ENCODE data around the gene CLDN11. TPM values are rescaled to one million over a fixed set of nuclear protein-coding genes. Genes with fewer than 3 reads are reported as not detected.

Gene CLDN11
- total RNA-seq, 1 experiment from 2014 or later = 0.22 TPM

DNA sequence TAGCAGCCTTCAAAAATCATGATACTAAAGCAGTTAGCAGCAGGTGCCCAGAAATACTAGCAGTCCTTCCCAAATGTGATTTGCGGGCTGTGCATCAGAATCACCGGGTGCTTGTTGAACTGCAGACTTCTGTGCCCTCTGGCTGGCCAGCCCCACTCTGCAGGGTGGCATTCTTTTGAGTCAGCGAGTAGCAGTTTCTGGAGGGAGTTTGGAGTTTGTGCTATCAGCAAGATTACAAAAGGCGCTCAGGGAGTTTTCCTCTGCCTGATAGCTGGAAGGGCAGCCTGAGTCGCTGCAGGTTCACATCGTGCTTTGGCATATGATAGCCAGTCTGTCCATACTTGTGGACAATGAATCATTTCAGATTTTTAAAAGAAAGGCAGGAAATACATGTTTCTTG, 57.6 kb downstream of the CLDN11 start:
- H3K4me1 ChIP-seq (ENCODE audit: control insufficient read depth in 1 of 2, insufficient read depth in 2 of 2, low read length in 2 of 2) = no peaks in the 10 kb centered on the region
- H3K9me2 ChIP-seq (ENCODE audit: insufficient read depth) = no peaks in the 10 kb centered on the region
- CTCF ChIA-PET = no interaction called here
- H3K4me3 ChIP-seq (replicated peaks in 1 of 2; ENCODE audit: low read depth in 1 of 2, low read length in 2 of 2) = no peak overlapping the region
- no peak overlapping the region for H3K9ac ChIP-seq (ENCODE audit: low read length)
- H3K9me3 ChIP-seq (ENCODE audit: control insufficient read depth in 1 of 2, insufficient read depth in 1 of 2, low read depth in 1 of 2, low read length in 2 of 2) = no peaks in the 10 kb centered on the region
- intact Hi-C loops (cut with micrococcal nuclease) = no loop called here
- BruUV-seq (replicated peaks) = no TSS peak
- POLR2A ChIA-PET = no interaction called here
- no peak overlapping the region for H3K27ac ChIP-seq (ENCODE audit: low read depth, low read length)
- H2AFZ ChIP-seq (ENCODE audit: low read depth, low read length, poor library complexity, severe bottlenecking) = no peak overlapping the region
- no peaks in the 10 kb centered on the region for H3K36me3 ChIP-seq (ENCODE audit: control insufficient read depth in 1 of 2, insufficient read depth in 2 of 2, low read length in 2 of 2)
- H4K20me1 ChIP-seq (ENCODE audit: insufficient read depth) = no peaks in the 10 kb centered on the region
- TF ChIP-seq CEBPB (IDR thresholded peaks at IDR 0.05; ENCODE audit: low read depth) = no peak
- no peak for TF ChIP-seq CBX3 (IDR thresholded peaks at IDR 0.05; ENCODE audit: low read depth)
- no peak for TF ChIP-seq ELF1 (IDR thresholded peaks at IDR 0.05; ENCODE audit: borderline replicate concordance, low read depth)
- no peak for TF ChIP-seq EZH2 (IDR thresholded peaks at IDR 0.05)
- no peak for TF ChIP-seq POLR2AphosphoS5 (IDR thresholded peaks at IDR 0.05; ENCODE audit: low read depth, low read length)
- no peak for TF ChIP-seq TCF7L2 (IDR thresholded peaks at IDR 0.05; ENCODE audit: borderline replicate concordance, extremely low read depth, insufficient read depth, insufficient read length)
- TF ChIP-seq, protein P1, sequence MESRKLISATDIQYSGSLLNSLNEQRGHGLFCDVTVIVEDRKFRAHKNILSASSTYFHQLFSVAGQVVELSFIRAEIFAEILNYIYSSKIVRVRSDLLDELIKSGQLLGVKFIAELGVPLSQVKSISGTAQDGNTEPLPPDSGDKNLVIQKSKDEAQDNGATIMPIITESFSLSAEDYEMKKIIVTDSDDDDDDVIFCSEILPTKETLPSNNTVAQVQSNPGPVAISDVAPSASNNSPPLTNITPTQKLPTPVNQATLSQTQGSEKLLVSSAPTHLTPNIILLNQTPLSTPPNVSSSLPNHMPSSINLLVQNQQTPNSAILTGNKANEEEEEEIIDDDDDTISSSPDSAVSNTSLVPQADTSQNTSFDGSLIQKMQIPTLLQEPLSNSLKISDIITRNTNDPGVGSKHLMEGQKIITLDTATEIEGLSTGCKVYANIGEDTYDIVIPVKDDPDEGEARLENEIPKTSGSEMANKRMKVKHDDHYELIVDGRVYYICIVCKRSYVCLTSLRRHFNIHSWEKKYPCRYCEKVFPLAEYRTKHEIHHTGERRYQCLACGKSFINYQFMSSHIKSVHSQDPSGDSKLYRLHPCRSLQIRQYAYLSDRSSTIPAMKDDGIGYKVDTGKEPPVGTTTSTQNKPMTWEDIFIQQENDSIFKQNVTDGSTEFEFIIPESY (IDR thresholded peaks at IDR 0.05; ENCODE audit: extremely low read depth, insufficient replicate concordance, low read length) = no peak
- TF ChIP-seq POLR2A (IDR thresholded peaks at IDR 0.05; ENCODE audit: borderline replicate concordance, extremely low read depth, insufficient read depth, insufficient read length) = no peak
- TF ChIP-seq, protein P2, sequence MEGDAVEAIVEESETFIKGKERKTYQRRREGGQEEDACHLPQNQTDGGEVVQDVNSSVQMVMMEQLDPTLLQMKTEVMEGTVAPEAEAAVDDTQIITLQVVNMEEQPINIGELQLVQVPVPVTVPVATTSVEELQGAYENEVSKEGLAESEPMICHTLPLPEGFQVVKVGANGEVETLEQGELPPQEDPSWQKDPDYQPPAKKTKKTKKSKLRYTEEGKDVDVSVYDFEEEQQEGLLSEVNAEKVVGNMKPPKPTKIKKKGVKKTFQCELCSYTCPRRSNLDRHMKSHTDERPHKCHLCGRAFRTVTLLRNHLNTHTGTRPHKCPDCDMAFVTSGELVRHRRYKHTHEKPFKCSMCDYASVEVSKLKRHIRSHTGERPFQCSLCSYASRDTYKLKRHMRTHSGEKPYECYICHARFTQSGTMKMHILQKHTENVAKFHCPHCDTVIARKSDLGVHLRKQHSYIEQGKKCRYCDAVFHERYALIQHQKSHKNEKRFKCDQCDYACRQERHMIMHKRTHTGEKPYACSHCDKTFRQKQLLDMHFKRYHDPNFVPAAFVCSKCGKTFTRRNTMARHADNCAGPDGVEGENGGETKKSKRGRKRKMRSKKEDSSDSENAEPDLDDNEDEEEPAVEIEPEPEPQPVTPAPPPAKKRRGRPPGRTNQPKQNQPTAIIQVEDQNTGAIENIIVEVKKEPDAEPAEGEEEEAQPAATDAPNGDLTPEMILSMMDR (IDR thresholded peaks at IDR 0.05 in 2 of 3, conservative IDR thresholded peaks at IDR 0.05 in 1 of 3; ENCODE audit: borderline replicate concordance in 1 of 3, insufficient read depth in 1 of 3, low read depth in 2 of 3, low read length in 2 of 3) = no peak
- TF ChIP-seq FOSL1 (IDR thresholded peaks at IDR 0.05; ENCODE audit: low read depth) = no peak
- no peak for TF ChIP-seq RAD21 (IDR thresholded peaks at IDR 0.05; ENCODE audit: low read depth)
- no peak for TF ChIP-seq EZH2phosphoT487 (IDR thresholded peaks at IDR 0.05; ENCODE audit: borderline replicate concordance)
- TF ChIP-seq ZFX (IDR thresholded peaks at IDR 0.05) = no peak
- TF ChIP-seq, protein P3, sequence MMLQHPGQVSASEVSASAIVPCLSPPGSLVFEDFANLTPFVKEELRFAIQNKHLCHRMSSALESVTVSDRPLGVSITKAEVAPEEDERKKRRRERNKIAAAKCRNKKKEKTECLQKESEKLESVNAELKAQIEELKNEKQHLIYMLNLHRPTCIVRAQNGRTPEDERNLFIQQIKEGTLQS (IDR thresholded peaks at IDR 0.05) = no peak
- no peak for TF ChIP-seq SIN3A (IDR thresholded peaks at IDR 0.05; ENCODE audit: low read depth)
- no peak for TF ChIP-seq EGR1 (IDR thresholded peaks at IDR 0.05; ENCODE audit: low read depth)
- no peak for TF ChIP-seq ZNF274 (IDR thresholded peaks at IDR 0.05; ENCODE audit: low read depth, low read length)
- no peak for TF ChIP-seq SRF (IDR thresholded peaks at IDR 0.05; ENCODE audit: low read depth)
- RAD21 ChIA-PET (ENCODE audit: low non-redundant PET in 1 of 2, low total read pairs in 2 of 2, uncharacterized antibody in 2 of 2, unreplicated experiment in 2 of 2) = no interaction called here
- ATAC-seq (no peak), DNase-seq (ENCODE audit: low read depth, low spot score) (no peak)
- H3K79me2 ChIP-seq (ENCODE audit: insufficient read depth, low read length) = no peaks in the 10 kb centered on the region
- no peak overlapping the region for H3K4me2 ChIP-seq (ENCODE audit: low read length)
- H3K27me3 ChIP-seq (ENCODE audit: insufficient read depth, low read length) = no peaks in the 10 kb centered on the region

Measured in HCT116 (cell line).